Mononuclear cell (primary cell): ENCODE measurements around the gene TMEM132C. TPM values are rescaled to one million over a fixed set of nuclear protein-coding genes. Genes with fewer than 3 reads are reported as not detected.

Source experiments
- H3K27me3 ChIP-seq: 2 replicates; pipeline ENCODE4 v1.6.0; 2011; ENCODE audit warnings: low read length, control low read depth; ENCODE audit not compliant: insufficient read depth
- H3K4me1 ChIP-seq: 2 replicates; pipeline ENCODE4 v1.5.1; 2011; ENCODE audit warnings: mild to moderate bottlenecking, low read length, control low read depth; ENCODE audit not compliant: insufficient read depth
- H3K4me3 ChIP-seq: 2 replicates; pipeline ENCODE4 v1.5.1; 2011; ENCODE audit warnings: mild to moderate bottlenecking, low read length, moderate library complexity
- H3K9me3 ChIP-seq: 2 replicates; pipeline ENCODE4 v1.5.1; 2011; ENCODE audit warnings: low read depth, mild to moderate bottlenecking, control low read depth, low read length
- total RNA-seq: library from RNA; depleted of rRNA; stranded (reverse); fragments of >200 nt; gene quantifications from one replicate; pipeline ENCODE4 v1.2.3, GENCODE V29; 2012

Gene TMEM132C
- total RNA-seq, 1 donor: under 0.01 TPM

- Histone ChIP-seq H3K27me3 (peaks cover 49% of the 10 kb centered on the region), H3K4me3 (no peak overlapping the region), H3K4me1 (no peaks in the 10 kb centered on the region), H3K9me3 (no peaks in the 10 kb centered on the region)
Observed at GRCh38 chr12:128266541-128267130, 334 bp upstream of the TMEM132C start.

GRCh38 chr12:128267651-128268378 is 845 bp downstream of the TMEM132C start:
- Histone ChIP-seq H3K4me1 (no peaks in the 10 kb centered on the region), H3K27me3 (peaks cover 49% of the 10 kb centered on the region), H3K4me3 (no peak overlapping the region), H3K9me3 (no peaks in the 10 kb centered on the region)

GRCh38 chr12:128268379-128268995 is 1.5 kb downstream of the TMEM132C start:
- Histone ChIP-seq H3K4me1 (no peaks in the 10 kb centered on the region), H3K27me3 (peaks cover 49% of the 10 kb centered on the region), H3K9me3 (no peaks in the 10 kb centered on the region), H3K4me3 (no peak overlapping the region)

- Histone ChIP-seq H3K4me3 (no peak overlapping the region), H3K27me3 (peaks cover 48% of the 10 kb centered on the region), H3K4me1 (no peaks in the 10 kb centered on the region), H3K9me3 (no peaks in the 10 kb centered on the region)
Observed at GRCh38 chr12:128269181-128269591, 2.2 kb downstream of the TMEM132C start.

GRCh38 chr12:128276471-128276870 is 9.5 kb downstream of the TMEM132C start:
- no peaks in the 10 kb centered on the region for H3K9me3 ChIP-seq
- H3K27me3 ChIP-seq: no peaks in the 10 kb centered on the region
- no peak overlapping the region for H3K4me3 ChIP-seq
- H3K4me1 ChIP-seq: no peaks in the 10 kb centered on the region

- no peaks in the 10 kb centered on the region for H3K4me1 ChIP-seq
- no peaks in the 10 kb centered on the region for H3K27me3 ChIP-seq
- H3K9me3 ChIP-seq: no peaks in the 10 kb centered on the region
- no peak overlapping the region for H3K4me3 ChIP-seq
Observed at GRCh38 chr12:128286970-128287369, 20.0 kb downstream of the TMEM132C start.

- Histone ChIP-seq H3K4me3 (no peak overlapping the region), H3K4me1 (no peaks in the 10 kb centered on the region), H3K9me3 (no peaks in the 10 kb centered on the region), H3K27me3 (no peaks in the 10 kb centered on the region)
Observed at GRCh38 chr12:128288357-128288756, 21.4 kb downstream of the TMEM132C start.

GRCh38 chr12:128288896-128289295 is 21.9 kb downstream of the TMEM132C start:
- Histone ChIP-seq H3K27me3 (no peaks in the 10 kb centered on the region), H3K4me3 (no peak overlapping the region), H3K4me1 (no peaks in the 10 kb centered on the region), H3K9me3 (no peaks in the 10 kb centered on the region)

- Histone ChIP-seq H3K27me3 (no peaks in the 10 kb centered on the region), H3K4me1 (no peaks in the 10 kb centered on the region), H3K4me3 (no peak overlapping the region)
Observed at GRCh38 chr12:128290938-128291337, 24.0 kb downstream of the TMEM132C start.

GRCh38 chr12:128298091-128298748 is 31.2 kb downstream of the TMEM132C start:
- no peaks in the 10 kb centered on the region for H3K4me1 ChIP-seq

More at GRCh38 chr12:128290938-128291337, 24.0 kb downstream of the TMEM132C start:
- no peaks in the 10 kb centered on the region for H3K9me3 ChIP-seq

GRCh38 chr12:128305336-128305892 is 38.4 kb downstream of the TMEM132C start:
- Histone ChIP-seq H3K27me3 (no peaks in the 10 kb centered on the region), H3K9me3 (no peaks in the 10 kb centered on the region)

More at GRCh38 chr12:128298091-128298748, 31.2 kb downstream of the TMEM132C start:
- Histone ChIP-seq H3K4me3 (no peak overlapping the region), H3K27me3 (no peaks in the 10 kb centered on the region), H3K9me3 (no peaks in the 10 kb centered on the region)

GRCh38 chr12:128307791-128308190 is 40.8 kb downstream of the TMEM132C start:
- Histone ChIP-seq H3K4me1 (no peaks in the 10 kb centered on the region), H3K9me3 (no peaks in the 10 kb centered on the region)

More at GRCh38 chr12:128305336-128305892, 38.4 kb downstream of the TMEM132C start:
- no peaks in the 10 kb centered on the region for H3K4me1 ChIP-seq
- no peak overlapping the region for H3K4me3 ChIP-seq

GRCh38 chr12:128312661-128313060 is 45.7 kb downstream of the TMEM132C start:
- H3K27me3 ChIP-seq: no peaks in the 10 kb centered on the region
- H3K4me3 ChIP-seq: no peak overlapping the region
- no peaks in the 10 kb centered on the region for H3K9me3 ChIP-seq
- no peaks in the 10 kb centered on the region for H3K4me1 ChIP-seq

More at GRCh38 chr12:128307791-128308190, 40.8 kb downstream of the TMEM132C start:
- Histone ChIP-seq H3K4me3 (no peak overlapping the region), H3K27me3 (no peaks in the 10 kb centered on the region)

- Histone ChIP-seq H3K4me3 (no peak overlapping the region), H3K4me1 (no peaks in the 10 kb centered on the region), H3K9me3 (no peaks in the 10 kb centered on the region), H3K27me3 (no peaks in the 10 kb centered on the region)
Observed at GRCh38 chr12:128313931-128314330, 47.0 kb downstream of the TMEM132C start.

- no peaks in the 10 kb centered on the region for H3K4me1 ChIP-seq
- no peak overlapping the region for H3K4me3 ChIP-seq
- no peaks in the 10 kb centered on the region for H3K9me3 ChIP-seq
- no peaks in the 10 kb centered on the region for H3K27me3 ChIP-seq
Observed at GRCh38 chr12:128314611-128315010, 47.6 kb downstream of the TMEM132C start.
